Gastrocnemius medialis (tissue), 4 donors: ENCODE data around the gene DERA.

Experiments used
- CTCF ChIP-seq, 5 experiments: fragments of 450-650 bp in 3 of 5; fragments of 200-600 bp in 2 of 5; sonication (generic) in 2 of 5; IDR thresholded peaks in 4 of 5; conservative IDR thresholded peaks in 1 of 5; 1 replicate in 4 of 5; 2 replicates in 1 of 5; pipeline ENCODE4 v1.5.1; 2016 to 2019; ENCODE audit warnings: antibody characterized with exemption in 5 of 5, mild to moderate bottlenecking in 3 of 5, moderate library complexity in 3 of 5
- POLR2A ChIP-seq, 2 donors: fragments of 450-650 bp; IDR thresholded peaks; one replicate each; pipeline ENCODE4 v1.6.1; 2017; ENCODE audit warnings: antibody characterized with exemption in 2 of 2, mild to moderate bottlenecking in 2 of 2, moderate library complexity in 2 of 2

DNA sequence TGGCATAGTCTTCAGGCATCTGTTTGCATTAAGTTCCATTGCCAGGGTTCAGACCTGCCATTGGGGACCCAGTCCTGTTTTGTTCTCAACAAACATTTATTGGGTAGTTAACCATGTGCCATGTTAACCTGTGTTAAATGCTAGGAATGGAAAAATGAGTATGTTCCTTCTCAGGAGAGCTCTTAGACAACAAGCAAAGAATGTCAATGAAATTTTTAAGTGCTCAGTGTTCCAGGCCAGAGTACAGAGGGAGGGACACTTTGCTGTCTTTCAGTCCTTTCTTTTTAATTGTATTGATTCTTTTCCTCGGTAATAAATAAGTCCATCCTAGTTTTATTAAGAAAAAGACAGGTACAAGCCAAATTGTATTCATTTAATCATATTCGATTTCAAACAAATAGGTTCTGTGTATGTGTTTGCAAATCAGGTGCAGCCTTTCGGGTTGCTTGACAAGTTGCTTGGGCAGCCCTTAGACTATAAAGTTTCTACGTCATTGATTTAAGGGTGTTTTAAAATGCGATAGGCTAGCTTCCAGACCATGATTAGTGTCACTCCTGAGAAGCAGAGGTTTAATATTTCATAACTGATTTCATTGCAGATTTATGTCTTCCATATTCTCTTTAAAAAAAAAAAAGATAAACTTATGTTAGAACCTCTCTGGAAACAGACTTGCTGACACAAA lies 123.1 kb downstream of the DERA start:
- TF ChIP-seq POLR2A (IDR thresholded peaks at IDR 0.05) (no peak), CTCF (IDR thresholded peaks at IDR 0.05 in 4 of 5, conservative IDR thresholded peaks at IDR 0.05 in 1 of 5) (no peak)
